Stimulated activated CD4-positive, alpha-beta T cell treated with anti-CD3 and anti-CD28 coated beads, Interleukin-12 subunit alpha, Interleukin-12 subunit beta, amount 100 ng/mL, for 24 hours (primary cell): ENCODE results near the gene PBXIP1.
A peak's percentile ranks its signal among the peaks of the same experiment; 100 is the strongest.
"Not testable (repeated sequence)": the region's sequence is repeated elsewhere in the genome, so short reads cannot be mapped to it uniquely, and the experiment has no call there.

Source experiments
- DNase-seq, 2 experiments: peaks; one replicate each; pipeline ENCODE4 v3.0.0-alpha.2; 2020; ENCODE audit warnings: low read depth in 2 of 2

Gene PBXIP1

GRCh38 chr1:154937085-154937987 lies 18.6 kb downstream of the PBXIP1 start:
- peak; percentile 76 to 87 for DNase-seq

DNA sequence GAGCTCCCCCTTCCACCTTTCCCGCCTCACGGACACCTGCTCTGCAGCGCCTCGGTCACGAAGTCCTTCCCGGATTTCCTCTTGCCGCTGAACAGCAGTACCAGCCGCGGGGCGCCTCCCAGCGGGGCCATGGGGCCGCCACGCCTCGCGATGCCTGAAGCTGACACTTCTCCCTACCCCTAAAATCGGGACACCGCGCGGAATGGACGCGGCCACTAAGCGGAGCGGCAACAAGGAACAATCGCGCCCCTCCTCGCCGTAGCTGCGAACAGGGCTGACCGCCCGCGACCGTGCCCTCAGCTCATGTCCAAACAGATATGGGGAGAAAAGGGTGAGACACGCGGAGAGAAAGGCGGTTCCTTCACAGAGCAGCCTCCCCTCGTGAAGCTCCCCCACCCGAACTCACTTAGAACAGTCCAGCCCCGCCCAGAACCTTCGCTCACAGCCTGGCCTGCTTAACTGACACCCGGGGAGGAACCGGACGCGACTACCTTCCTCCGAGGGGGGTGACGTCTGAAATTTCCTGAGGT lies 19.3 kb downstream of the PBXIP1 start, which contains the start of gene PMVK:
PMVK (minus strand) TSS at position 165 of the 530 bp plus-strand sequence; CDS start at position 131, 34 bp downstream.
- peak; percentile 85 to 93 for DNase-seq

DNA sequence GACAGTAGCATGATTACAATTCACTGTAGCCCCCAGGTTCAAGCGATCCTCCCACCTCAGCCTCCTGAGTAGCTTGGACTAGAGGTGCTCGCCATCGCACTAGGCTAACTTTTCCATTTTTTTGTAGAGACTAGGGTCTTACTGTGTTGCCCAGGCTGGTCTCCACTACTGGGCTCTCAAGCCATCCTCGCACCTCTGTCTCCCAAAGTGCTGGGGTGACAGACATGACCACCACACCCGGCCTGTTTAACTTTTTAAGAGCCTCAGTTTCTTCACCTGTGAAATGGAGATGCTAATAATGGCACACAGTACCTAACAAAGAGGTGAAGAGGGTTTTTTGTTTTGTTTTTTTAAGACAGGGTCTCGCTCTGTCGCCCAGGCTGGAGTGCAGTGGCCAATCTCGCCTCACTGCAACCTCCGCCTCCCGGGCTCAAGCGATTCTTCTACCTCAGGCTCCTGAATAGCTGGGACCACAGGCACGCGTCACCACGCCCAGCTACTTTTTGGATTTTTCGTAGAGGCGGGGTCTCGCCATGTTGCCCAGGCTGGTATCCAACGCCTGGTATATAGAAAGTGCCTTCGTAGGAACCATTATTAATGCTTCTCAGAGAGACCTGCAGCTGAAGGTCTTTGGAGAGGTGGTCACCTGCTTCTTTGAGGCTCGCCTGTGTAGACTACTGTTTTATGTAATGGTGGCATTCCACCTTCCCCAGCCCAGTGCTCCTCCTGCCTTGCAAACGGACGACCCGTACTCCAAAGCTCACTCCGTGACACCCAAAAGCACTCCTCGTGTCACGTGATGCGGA lies 19.9 kb downstream of the PBXIP1 start:
- DNase-seq: no peak

DNA sequence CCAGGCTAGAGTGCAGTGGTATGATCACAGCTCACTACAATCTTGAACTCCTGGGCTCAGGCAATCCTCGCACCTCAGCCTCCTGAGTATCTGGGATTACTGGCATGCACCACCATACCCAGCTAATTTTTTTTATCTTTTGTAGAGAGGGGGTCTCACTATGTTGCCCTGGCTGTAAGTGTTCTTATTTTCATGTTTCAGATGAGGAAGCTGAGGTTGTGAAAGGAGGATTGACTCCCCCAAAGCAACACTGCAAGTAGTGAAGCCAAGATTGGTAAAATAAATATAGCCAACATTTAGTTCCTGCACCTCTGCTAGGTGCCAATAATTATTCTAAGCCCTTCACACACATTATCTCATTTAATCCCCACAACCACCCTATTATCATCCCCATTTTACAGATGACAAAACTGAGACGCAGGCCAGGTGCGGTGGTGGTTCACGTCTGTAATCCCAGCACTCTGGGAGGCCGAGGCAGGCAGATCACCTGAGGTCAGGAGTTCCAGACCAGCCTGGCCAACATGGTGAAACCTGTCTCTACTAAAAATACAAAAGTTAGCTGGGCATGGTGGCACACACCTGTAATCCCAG lies 21.4 kb downstream of the PBXIP1 start:
- DNase-seq: no peak

- no peak for DNase-seq
Measured at GRCh38 chr1:154931940-154932487, 23.9 kb downstream of the PBXIP1 start.

DNA sequence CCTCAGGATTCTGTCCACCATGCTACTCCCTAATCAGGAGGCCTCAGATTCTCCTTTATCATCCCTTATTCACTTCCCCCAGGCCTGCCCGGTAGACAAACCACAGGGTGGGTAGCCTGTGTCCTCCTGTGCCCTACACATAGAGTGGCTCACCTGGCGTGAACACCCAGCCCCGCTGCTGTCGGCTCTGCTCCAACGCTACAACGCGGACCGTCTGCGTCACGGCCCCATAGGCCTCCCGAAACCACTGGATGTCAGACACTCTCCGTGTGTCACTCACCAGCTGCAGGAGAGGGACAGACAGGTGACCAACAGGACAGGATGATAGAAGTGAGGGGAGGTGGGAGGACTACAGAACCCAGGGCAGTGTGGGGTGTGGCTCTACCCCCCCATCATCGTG lies 29.7 kb downstream of the PBXIP1 start:
- no peak for DNase-seq

- no peak for DNase-seq
Measured at GRCh38 chr1:154925335-154926170, 30.3 kb downstream of the PBXIP1 start.

DNA sequence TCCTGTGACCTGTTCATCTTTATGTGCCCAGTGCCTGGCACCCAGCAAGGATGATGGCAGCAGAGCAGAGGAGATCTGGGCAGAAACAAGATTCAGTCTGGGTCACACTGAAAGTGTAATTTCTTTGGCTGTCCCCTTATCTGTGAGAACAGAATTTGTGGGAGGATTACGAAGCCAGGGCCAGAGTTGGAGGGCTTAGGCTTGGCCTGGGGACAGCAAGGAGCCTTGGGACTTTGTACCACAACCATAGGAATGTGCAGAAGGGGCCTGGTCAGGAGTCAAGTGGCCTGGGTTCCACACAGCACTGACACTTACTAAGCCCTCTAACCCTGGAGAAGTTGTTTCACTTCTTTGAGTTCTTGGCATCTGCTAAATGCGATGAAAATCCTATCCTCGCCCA lies 32.2 kb downstream of the PBXIP1 start:
- no peak for DNase-seq

- DNase-seq: no peak
Measured at GRCh38 chr1:154913273-154913672, 42.6 kb downstream of the PBXIP1 start.

DNA sequence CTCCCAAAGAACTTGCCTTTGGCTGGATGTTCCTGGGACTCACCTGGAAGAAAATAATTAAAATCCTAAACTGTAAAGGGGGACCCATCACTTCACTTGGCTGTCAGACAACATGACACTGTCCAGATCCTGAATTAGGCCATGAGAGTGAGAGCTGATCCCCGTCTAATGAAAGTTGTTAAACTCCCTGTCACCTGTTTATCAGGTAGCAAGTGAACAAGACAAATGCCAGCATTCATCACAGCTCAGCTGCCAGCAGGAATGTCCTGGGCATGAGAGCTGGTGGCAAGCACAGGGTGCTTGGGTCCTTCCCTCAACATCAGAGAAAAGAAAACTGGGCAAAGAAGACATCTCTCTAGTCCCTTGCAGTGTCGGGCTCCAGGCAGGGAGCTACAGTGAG lies 43.1 kb downstream of the PBXIP1 start:
- no peak for DNase-seq

GRCh38 chr1:154911691-154912550 lies 44.0 kb downstream of the PBXIP1 start:
- DNase-seq: no peak

GRCh38 chr1:154910851-154911250 lies 45.0 kb downstream of the PBXIP1 start:
- no peak for DNase-seq

DNA sequence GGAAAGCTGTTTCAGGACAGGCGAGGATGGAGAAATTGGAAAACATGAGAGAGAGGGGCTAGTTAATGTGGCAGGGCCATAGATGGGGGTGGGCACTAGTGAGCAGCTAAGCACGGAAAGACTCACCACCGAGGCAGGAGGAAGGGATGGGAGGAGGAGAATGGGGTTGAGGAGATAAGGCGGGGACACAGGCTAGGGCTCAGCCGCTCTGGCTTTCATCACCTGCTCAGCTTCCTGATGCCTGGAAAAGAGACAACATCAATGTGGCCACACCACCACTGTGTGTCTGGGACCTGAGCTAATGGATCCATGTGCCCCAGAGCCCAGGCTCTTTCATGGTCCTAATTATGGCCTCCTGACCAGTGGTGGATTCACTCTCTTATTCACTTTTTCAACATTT lies 47.0 kb downstream of the PBXIP1 start:
- DNase-seq: no peak

GRCh38 chr1:154908129-154908528 lies 47.8 kb downstream of the PBXIP1 start:
- DNase-seq: not testable (repeated sequence)

GRCh38 chr1:154906621-154907081 lies 49.2 kb downstream of the PBXIP1 start:
- DNase-seq: no peak

DNA sequence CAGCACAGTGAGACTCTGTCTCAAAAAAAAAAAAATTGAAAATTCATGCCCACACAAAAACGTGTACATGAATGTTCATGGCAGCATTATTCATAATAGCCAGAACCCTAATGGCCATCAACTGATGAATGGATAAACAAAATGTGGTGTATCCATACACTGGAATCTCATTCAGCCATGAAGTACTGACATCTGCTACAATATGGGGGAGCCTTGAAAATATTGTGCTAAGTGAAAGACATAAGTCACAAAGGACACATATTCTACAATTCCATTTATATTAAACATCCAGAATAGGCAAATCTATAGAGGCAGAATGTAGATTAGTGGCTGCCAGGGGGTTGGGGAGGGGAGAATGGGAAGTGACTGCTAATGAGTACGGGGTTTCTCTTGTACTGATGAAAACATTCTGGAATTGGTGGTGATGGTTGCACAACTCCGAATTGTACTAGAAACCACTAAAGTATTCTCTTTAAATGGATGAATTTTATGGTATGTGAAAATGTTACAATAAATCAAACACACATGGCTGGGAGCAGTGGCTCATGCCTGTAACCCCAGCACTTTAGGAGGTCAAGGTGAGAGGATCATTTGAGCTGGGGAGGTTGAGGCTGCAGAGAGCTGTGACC lies 52.8 kb downstream of the PBXIP1 start:
- no peak for DNase-seq

DNA sequence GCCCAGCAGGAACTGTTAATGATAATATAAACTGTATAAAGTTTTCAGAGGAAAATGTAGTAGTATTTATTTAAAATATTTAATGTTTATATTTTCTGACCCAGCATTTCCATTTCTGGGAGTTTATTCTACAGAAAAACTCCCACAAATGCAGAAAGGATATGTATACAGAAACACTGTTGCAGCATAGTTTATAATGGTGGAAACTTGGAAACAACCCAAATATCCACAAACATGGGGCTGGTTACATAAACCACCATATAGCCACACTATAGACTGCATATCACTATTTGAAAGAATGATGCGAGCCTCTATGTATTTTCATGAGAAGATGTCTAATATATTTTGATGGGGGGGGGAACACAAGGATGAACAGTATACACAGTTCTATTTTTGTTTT lies 54.3 kb downstream of the PBXIP1 start:
- no peak for DNase-seq

GRCh38 chr1:154899041-154899440 lies 56.9 kb downstream of the PBXIP1 start:
- DNase-seq: no peak

GRCh38 chr1:154896771-154897286 lies 59.1 kb downstream of the PBXIP1 start:
- DNase-seq: no peak
